SU-DHL-6 (cell line): ENCODE data around the gene SH3GLB2.
A peak's percentile ranks its signal among the peaks of the same experiment; 100 is the strongest.

Experiments used
- H2AFZ ChIP-seq: fragments of 200-600 bp; sonication (generic); 2 replicates; pipeline ENCODE4 v1.6.1; 2014; ENCODE audit warnings: low read depth, mild to moderate bottlenecking, moderate library complexity, mixed read lengths, antibody characterized with exemption, low read length; ENCODE audit not compliant: severe bottlenecking
- H3F3A ChIP-seq: fragments of 200-600 bp; shearing (Covaris generic); 2 replicates; pipeline ENCODE4 v1.6.0; 2016; ENCODE audit warnings: antibody characterized with exemption, mild to moderate bottlenecking; ENCODE audit not compliant: insufficient read depth
- H3K27ac ChIP-seq: fragments of 200-600 bp; sonication (generic); 2 replicates; pipeline ENCODE4 v1.5.1; 2016; ENCODE audit warnings: low read depth, mild to moderate bottlenecking, low read length, moderate library complexity, mixed read lengths
- H3K27me3 ChIP-seq: fragments of 200-600 bp; sonication (generic), shearing (Covaris generic); 2 replicates; pipeline ENCODE4 v1.6.0; 2014; ENCODE audit warnings: mild to moderate bottlenecking, low read length
- H3K36me3 ChIP-seq: fragments of 200-600 bp; sonication (generic); 2 replicates; pipeline ENCODE4 v1.6.1; 2014; ENCODE audit warnings: mild to moderate bottlenecking, low read length, mixed read lengths
- H3K4me2 ChIP-seq: fragments of 300-600, 200-600 bp; shearing (Covaris generic), sonication (generic); 2 replicates; pipeline ENCODE4 v1.6.0; 2014; ENCODE audit warnings: low read length, low read depth, mild to moderate bottlenecking; ENCODE audit not compliant: poor library complexity, severe bottlenecking
- H3K4me3 ChIP-seq: fragments of 200-600 bp; sonication (generic); 2 replicates; pipeline ENCODE4 v1.5.1; 2014; ENCODE audit warnings: antibody characterized with exemption, low read length, mild to moderate bottlenecking, mixed read lengths; ENCODE audit not compliant: insufficient read depth, poor library complexity, severe bottlenecking
- H3K79me2 ChIP-seq: fragments of 200-600 bp; sonication (generic); 2 replicates; pipeline ENCODE4 v1.6.1; 2014; ENCODE audit warnings: mild to moderate bottlenecking, low read length, moderate library complexity; ENCODE audit not compliant: insufficient read depth
- H3K9ac ChIP-seq: fragments of 200-600 bp; sonication (generic); 2 replicates; pipeline ENCODE4 v1.7.0; 2014; ENCODE audit warnings: mild to moderate bottlenecking, low read length
- H3K9me2 ChIP-seq: fragments of 200-600 bp; sonication (generic); replicated peaks from 2 replicates; pipeline ENCODE4 v1.6.1; 2014; ENCODE audit warnings: low read length; ENCODE audit not compliant: insufficient read depth
- H3K9me3 ChIP-seq: fragments of 200-600 bp; sonication (generic); 2 replicates; pipeline ENCODE4 v1.6.1; 2014; ENCODE audit warnings: low read length, mixed read lengths; ENCODE audit not compliant: insufficient read depth
- H4K20me1 ChIP-seq: fragments of 200-600 bp; sonication (generic); 2 replicates; pipeline ENCODE4 v1.6.1; 2014; ENCODE audit warnings: low read depth, mild to moderate bottlenecking, antibody characterized with exemption, low read length, moderate library complexity, mixed read lengths
- EZH2phosphoT487 ChIP-seq: fragments of 200-600 bp; sonication (generic), shearing (Covaris generic); conservative IDR thresholded peaks from 2 replicates; pipeline ENCODE4 v1.6.1; 2018; ENCODE audit warnings: mild to moderate bottlenecking, antibody characterized with exemption, low read length, moderate library complexity, mixed read lengths
- TF ChIP-seq, protein P1 (sequence below): fragments of 200-600 bp; sonication (generic); IDR thresholded peaks from one replicate; pipeline ENCODE4 v1.5.1; 2017; ENCODE audit warnings: antibody characterized with exemption, mild to moderate bottlenecking, low read length, moderate library complexity; ENCODE audit not compliant: insufficient read depth, poor library complexity, severe bottlenecking

SH3GLB2 gene

DNA sequence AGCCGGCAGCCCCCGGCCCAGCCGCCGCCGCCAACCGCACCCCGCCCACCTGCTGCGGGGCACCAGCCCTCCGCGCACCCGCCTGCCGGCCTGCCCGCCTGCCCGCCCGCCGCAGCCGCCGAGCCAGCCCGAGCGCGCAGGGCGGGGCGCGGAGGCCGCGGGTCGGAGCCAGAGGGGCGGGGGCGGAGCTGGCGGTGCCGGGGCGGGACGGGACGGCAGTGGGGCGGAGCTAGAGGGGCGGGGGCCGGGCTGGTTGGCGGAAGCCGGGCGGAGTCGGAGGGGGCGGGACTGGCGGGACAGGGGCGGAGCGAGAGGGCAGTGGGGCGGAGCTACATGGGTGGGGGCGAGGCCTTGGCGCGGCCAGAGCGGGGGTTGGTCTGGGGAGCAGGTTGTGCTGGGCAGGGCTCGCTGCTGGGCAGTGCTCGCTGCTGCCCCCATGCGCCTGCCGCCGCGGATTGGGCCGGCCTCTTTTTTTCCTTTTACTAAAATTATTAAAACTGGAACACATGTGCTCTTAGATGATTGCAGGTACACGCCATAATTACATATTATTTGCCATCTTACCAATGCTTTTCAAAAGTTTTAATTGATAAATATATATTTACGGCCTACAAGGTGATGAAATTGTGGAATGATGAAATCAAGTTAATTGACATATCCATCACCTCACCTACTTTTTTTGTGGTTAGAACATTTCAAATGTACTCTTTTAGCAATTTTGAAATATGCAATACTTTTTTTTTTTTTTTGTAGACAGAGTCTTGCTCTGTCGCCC lies at the start of gene SH3GLB2:
SH3GLB2 (minus strand) TSS at position 140 of the 775 bp plus-strand sequence. CDS start 177 bp downstream, outside the sequence.
- H2AFZ ChIP-seq: peak within 1 kb of the TSS; percentile 61
- TF ChIP-seq, protein P1, sequence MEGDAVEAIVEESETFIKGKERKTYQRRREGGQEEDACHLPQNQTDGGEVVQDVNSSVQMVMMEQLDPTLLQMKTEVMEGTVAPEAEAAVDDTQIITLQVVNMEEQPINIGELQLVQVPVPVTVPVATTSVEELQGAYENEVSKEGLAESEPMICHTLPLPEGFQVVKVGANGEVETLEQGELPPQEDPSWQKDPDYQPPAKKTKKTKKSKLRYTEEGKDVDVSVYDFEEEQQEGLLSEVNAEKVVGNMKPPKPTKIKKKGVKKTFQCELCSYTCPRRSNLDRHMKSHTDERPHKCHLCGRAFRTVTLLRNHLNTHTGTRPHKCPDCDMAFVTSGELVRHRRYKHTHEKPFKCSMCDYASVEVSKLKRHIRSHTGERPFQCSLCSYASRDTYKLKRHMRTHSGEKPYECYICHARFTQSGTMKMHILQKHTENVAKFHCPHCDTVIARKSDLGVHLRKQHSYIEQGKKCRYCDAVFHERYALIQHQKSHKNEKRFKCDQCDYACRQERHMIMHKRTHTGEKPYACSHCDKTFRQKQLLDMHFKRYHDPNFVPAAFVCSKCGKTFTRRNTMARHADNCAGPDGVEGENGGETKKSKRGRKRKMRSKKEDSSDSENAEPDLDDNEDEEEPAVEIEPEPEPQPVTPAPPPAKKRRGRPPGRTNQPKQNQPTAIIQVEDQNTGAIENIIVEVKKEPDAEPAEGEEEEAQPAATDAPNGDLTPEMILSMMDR: peak; percentile 77
- no peak for TF ChIP-seq EZH2phosphoT487
- no peaks in the 10 kb centered on the region for H3K27me3 ChIP-seq
- peak within 1 kb of the TSS; percentile 64 for H3K4me3 ChIP-seq
- no peaks in the 10 kb centered on the region for H3K9me2 ChIP-seq
- H3K27ac ChIP-seq: peak within 1 kb of the TSS; percentile 37
- peak within 1 kb of the TSS; percentile 75 for H3K9ac ChIP-seq
- H3K79me2 ChIP-seq: peaks cover 37% of the 10 kb centered on the region
- H3K9me3 ChIP-seq: no peaks in the 10 kb centered on the region
- no peaks in the 10 kb centered on the region for H3K36me3 ChIP-seq
- peak within 1 kb of the TSS; percentile 93 for H3K4me2 ChIP-seq
- H4K20me1 ChIP-seq: no peaks in the 10 kb centered on the region
- H3F3A ChIP-seq: no peaks in the 10 kb centered on the region

DNA sequence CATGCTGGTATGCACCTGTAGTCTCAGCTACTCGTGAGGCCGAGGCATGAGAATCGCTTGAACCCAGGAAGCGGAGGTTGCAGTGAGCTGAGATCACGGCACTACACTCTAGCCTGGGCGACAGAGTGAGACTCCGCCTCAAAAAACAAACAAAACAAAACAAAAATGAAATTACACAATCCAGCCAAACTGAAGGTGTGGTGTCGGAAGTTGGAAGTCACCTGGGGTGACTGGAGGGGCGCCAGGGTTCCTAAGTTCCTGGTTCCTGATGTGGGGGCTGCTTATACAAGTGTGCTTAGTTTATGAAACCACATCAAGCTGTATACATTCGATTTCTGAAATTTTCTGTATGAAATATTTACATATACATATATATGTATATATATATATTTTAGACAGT lies 49.1 kb upstream of the SH3GLB2 start:
- Histone ChIP-seq H3K36me3 (no peaks in the 10 kb centered on the region), H3K27ac (no peak overlapping the region), H3K9ac (no peak overlapping the region)

GRCh38 chr9:129076640-129077037 lies 48.5 kb upstream of the SH3GLB2 start:
- TF ChIP-seq EZH2phosphoT487: no peak
- TF ChIP-seq, protein P1: no peak
- Histone ChIP-seq H3K4me2 (no peak overlapping the region), H3K9me2 (no peaks in the 10 kb centered on the region), H3K27ac (no peak overlapping the region), H2AFZ (no peak overlapping the region), H3K9me3 (no peaks in the 10 kb centered on the region), H3K36me3 (no peaks in the 10 kb centered on the region), H3K9ac (no peak overlapping the region), H3K79me2 (peaks cover 8% of the 10 kb centered on the region), H3F3A (no peaks in the 10 kb centered on the region), H3K27me3 (no peaks in the 10 kb centered on the region), H4K20me1 (no peaks in the 10 kb centered on the region), H3K4me3 (no peak overlapping the region)

More for the DNA sequence above, 49.1 kb upstream of the SH3GLB2 start:
- Histone ChIP-seq H3K4me3 (no peak overlapping the region), H3K4me2 (no peak overlapping the region), H3K27me3 (no peaks in the 10 kb centered on the region), H3K79me2 (peaks cover 14% of the 10 kb centered on the region), H3F3A (no peaks in the 10 kb centered on the region), H3K9me3 (no peaks in the 10 kb centered on the region), H3K9me2 (no peaks in the 10 kb centered on the region), H2AFZ (no peak overlapping the region), H4K20me1 (no peaks in the 10 kb centered on the region)
- TF ChIP-seq, protein P1: no peak
- TF ChIP-seq EZH2phosphoT487: no peak
